ENCODE data around the gene CRYL1. TPM values are rescaled to one million over a fixed set of nuclear protein-coding genes. Genes with fewer than 3 reads are reported as not detected.

CRYL1 gene
- total and polyA plus RNA-seq, 2 of the 8 experiments (the other 6 are each of a cell fraction or from before 2014, with no cell fraction given), result 1.9 to 6.4 TPM

DNA sequence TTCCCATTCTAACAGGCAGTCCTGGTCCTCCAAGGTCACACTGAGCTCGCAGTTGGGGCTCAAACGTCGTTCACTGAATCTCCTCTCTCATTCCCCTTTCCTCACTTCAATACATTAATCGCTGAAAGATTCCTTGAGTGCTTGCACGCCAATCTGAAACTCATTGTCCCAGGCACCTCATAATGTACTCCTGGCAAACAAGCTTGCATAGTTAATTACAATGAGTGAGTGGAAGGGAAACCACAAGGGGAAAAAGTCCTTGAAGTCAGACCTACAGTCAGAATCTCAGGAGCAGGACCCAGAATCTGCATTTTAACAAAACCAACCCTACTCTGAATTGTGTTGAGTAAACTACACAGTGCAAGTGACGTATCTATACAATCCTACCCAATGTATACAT lies 86.9 kb downstream of the CRYL1 start:
- H3K56ac ChIP-seq (replicated peaks; ENCODE audit: insufficient read length, low read depth, low read length), result no peak overlapping the region
- H3K79me2 ChIP-seq (ENCODE audit: control insufficient read depth in 1 of 2, insufficient read depth in 2 of 2, low read length in 2 of 2), result no peaks in the 10 kb centered on the region
- no peak overlapping the region for H2BK20ac ChIP-seq (ENCODE audit: low read length)
- H3K23me2 ChIP-seq (ENCODE audit: low read depth, low read length), result no peaks in the 10 kb centered on the region
- no peak overlapping the region for H4K5ac ChIP-seq (ENCODE audit: insufficient read length, low read depth, low read length)
- 97% methylated on average over 6 of the region's 6 CpGs; no CpG with 5 or more reads in 1 of the 2 experiments for WGBS, 2 experiments (ENCODE audit: extremely low coverage in 1 of 2, insufficient coverage in 1 of 2, insufficient read length in 1 of 2, insufficient replicate concordance in 2 of 2, low coverage in 1 of 2, low lambda C conversion rate in 2 of 2, missing lambda C conversion rate in 1 of 2)
- H3K9me3 ChIP-seq (ENCODE audit: insufficient read depth in 2 of 2, low read depth in 1 of 2, low read length in 1 of 2), result no peaks in the 10 kb centered on the region
- CTCF ChIA-PET (ENCODE audit: partially characterized antibody), result no interaction called here
- no peak overlapping the region for H3K14ac ChIP-seq (ENCODE audit: insufficient read length)
- no peak overlapping the region for H3K27ac ChIP-seq (ENCODE audit: low read depth, low read length)
- no peak overlapping the region for H3K4me2 ChIP-seq (ENCODE audit: insufficient read depth in 1 of 2, low read depth in 2 of 2, low read length in 2 of 2)
- no peak overlapping the region for H4K8ac ChIP-seq (ENCODE audit: extremely low read depth, insufficient read depth, low read length)
- no peak overlapping the region for H2BK5ac ChIP-seq (ENCODE audit: low read depth, low read length)
- no peak overlapping the region for H2BK120ac ChIP-seq (replicated peaks; ENCODE audit: low read depth, low read length)
- no peaks in the 10 kb centered on the region for H3K36me3 ChIP-seq (ENCODE audit: control insufficient read depth in 2 of 4, insufficient read depth in 4 of 4, low read length in 3 of 4)
- no peak overlapping the region for H4K91ac ChIP-seq (replicated peaks; ENCODE audit: insufficient read length, low read length)
- H2BK15ac ChIP-seq (ENCODE audit: low read length), result no peak overlapping the region
- no peaks in the 10 kb centered on the region; a peak in 1 of 7 replicates for H3K27me3 ChIP-seq (replicated peaks in 1 of 4; ENCODE audit: control insufficient read depth in 3 of 4, extremely low read depth in 1 of 4, insufficient read depth in 3 of 4, low read length in 3 of 4)
- H2BK12ac ChIP-seq (ENCODE audit: low read depth, low read length), result no peak overlapping the region
- H3K23ac ChIP-seq (ENCODE audit: insufficient read length), result no peak overlapping the region
- FAIRE-seq (no peak), DNase-seq (ENCODE audit: low read depth in 1 of 2, low spot score in 2 of 2) (no peak)
- H3K9ac ChIP-seq (replicated peaks in 1 of 4; ENCODE audit: extremely low read depth in 1 of 4, low read depth in 3 of 4, low read length in 3 of 4), result no peak overlapping the region
- TF ChIP-seq, protein P1, sequence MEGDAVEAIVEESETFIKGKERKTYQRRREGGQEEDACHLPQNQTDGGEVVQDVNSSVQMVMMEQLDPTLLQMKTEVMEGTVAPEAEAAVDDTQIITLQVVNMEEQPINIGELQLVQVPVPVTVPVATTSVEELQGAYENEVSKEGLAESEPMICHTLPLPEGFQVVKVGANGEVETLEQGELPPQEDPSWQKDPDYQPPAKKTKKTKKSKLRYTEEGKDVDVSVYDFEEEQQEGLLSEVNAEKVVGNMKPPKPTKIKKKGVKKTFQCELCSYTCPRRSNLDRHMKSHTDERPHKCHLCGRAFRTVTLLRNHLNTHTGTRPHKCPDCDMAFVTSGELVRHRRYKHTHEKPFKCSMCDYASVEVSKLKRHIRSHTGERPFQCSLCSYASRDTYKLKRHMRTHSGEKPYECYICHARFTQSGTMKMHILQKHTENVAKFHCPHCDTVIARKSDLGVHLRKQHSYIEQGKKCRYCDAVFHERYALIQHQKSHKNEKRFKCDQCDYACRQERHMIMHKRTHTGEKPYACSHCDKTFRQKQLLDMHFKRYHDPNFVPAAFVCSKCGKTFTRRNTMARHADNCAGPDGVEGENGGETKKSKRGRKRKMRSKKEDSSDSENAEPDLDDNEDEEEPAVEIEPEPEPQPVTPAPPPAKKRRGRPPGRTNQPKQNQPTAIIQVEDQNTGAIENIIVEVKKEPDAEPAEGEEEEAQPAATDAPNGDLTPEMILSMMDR (IDR thresholded peaks at IDR 0.05; ENCODE audit: control extremely low read depth in 1 of 3, insufficient read depth in 1 of 3, low read depth in 1 of 3, low read length in 3 of 3), result no peak
- no peak for TF ChIP-seq EZH2 (IDR thresholded peaks at IDR 0.05; ENCODE audit: low read depth, low read length, severe bottlenecking)
- H3K4me1 ChIP-seq (replicated peaks in 1 of 4; ENCODE audit: control insufficient read depth in 3 of 4, insufficient read depth in 4 of 4, low read length in 3 of 4), result peaks cover 0 to 10% (median 2%) of the 10 kb centered on the region in 4 experiments; a peak in 3 of 7 replicates
- H4K20me1 ChIP-seq (replicated peaks in 1 of 2; ENCODE audit: control insufficient read depth in 1 of 2, insufficient read depth in 2 of 2, low read length in 2 of 2), result no peaks in the 10 kb centered on the region
- H3K4ac ChIP-seq (replicated peaks; ENCODE audit: insufficient read length, low read depth, low read length), result no peak overlapping the region
- no peaks in the 10 kb centered on the region; the same call in 1 of the 2 replicates for H3K79me1 ChIP-seq (ENCODE audit: low read depth, low read length)
- POLR2A ChIA-PET (ENCODE audit: partially characterized antibody), result no interaction called here
- H2AFZ ChIP-seq (ENCODE audit: low read length), result no peak overlapping the region
- no peak overlapping the region for H2AK5ac ChIP-seq (ENCODE audit: low read depth, low read length)
- no peak overlapping the region for H3K4me3 ChIP-seq (ENCODE audit: extremely low read depth in 1 of 4, insufficient read depth in 2 of 4, low read depth in 3 of 4, low read length in 4 of 4)
- H3K18ac ChIP-seq (ENCODE audit: extremely low read depth, low read length), result no peak overlapping the region
